A673 (cell line): ENCODE data around the gene CFAP20DC. TPM values are rescaled to one million over a fixed set of nuclear protein-coding genes. Genes with fewer than 3 reads are reported as not detected.

Source experiments
- BruUV-seq: library from RNA; stranded (reverse); fragments of 400-500 nt; replicated peaks from 2 replicates; lab custom pipeline; 2021; lab: Mats Ljungman, UMichigan
- CTCF ChIA-PET: fragments of 300-600 bp; sonication (Branson Sonifier 250); formaldehyde crosslinking; loops from one replicate; lab custom pipeline; 2022; ENCODE audit warnings: antibody characterized with exemption; lab: Charles Lee
- POLR2A ChIA-PET: fragments of 300-600 bp; sonication (Branson Sonifier 250); formaldehyde crosslinking; loops from one replicate; lab custom pipeline; 2022; ENCODE audit warnings: antibody characterized with exemption; ENCODE audit not compliant: low non-redundant PET; lab: Charles Lee
- DNase-seq: peaks from one replicate; pipeline ENCODE4 v3.0.0-alpha.2; 2015; ENCODE audit warnings: low spot score
- H3K27ac ChIP-seq: fragments of 200-600 bp; sonication (generic); 2 replicates; pipeline ENCODE4 v1.5.1; 2016; ENCODE audit warnings: mixed run types, low read depth, mild to moderate bottlenecking, mixed read lengths, antibody characterized with exemption, low read length; ENCODE audit not compliant: poor library complexity, severe bottlenecking
- H3K27me3 ChIP-seq: fragments of 200-600 bp; sonication (generic); replicated peaks from 2 replicates; pipeline ENCODE4 v1.6.1; 2017; ENCODE audit warnings: mixed run types, low read depth, mild to moderate bottlenecking, mixed read lengths, antibody characterized with exemption, low read length; ENCODE audit not compliant: insufficient read depth, poor library complexity
- H3K36me3 ChIP-seq: fragments of 200-600 bp; sonication (generic); 2 replicates; pipeline ENCODE4 v1.6.1; 2016; ENCODE audit warnings: mixed run types, mild to moderate bottlenecking, mixed read lengths, antibody characterized with exemption, low read length; ENCODE audit not compliant: insufficient read depth, poor library complexity, severe bottlenecking
- H3K4me1 ChIP-seq: fragments of 200-600 bp; sonication (generic); 2 replicates; pipeline ENCODE4 v1.6.1; 2017; ENCODE audit warnings: mixed run types, mild to moderate bottlenecking, mixed read lengths, antibody characterized with exemption, low read length; ENCODE audit not compliant: insufficient read depth, poor library complexity, severe bottlenecking
- H3K4me3 ChIP-seq: fragments of 200-600 bp; sonication (generic); 2 replicates; pipeline ENCODE4 v1.5.1; 2016; ENCODE audit warnings: low read depth, mixed run types, mild to moderate bottlenecking, mixed read lengths, low read length; ENCODE audit not compliant: poor library complexity, severe bottlenecking
- H3K9me3 ChIP-seq: fragments of 200-600 bp; sonication (generic); 2 replicates; pipeline ENCODE4 v1.6.1; 2016; ENCODE audit warnings: mixed run types, low read depth, mild to moderate bottlenecking, mixed read lengths, antibody characterized with exemption, low read length; ENCODE audit not compliant: poor library complexity, severe bottlenecking
- CTCF ChIP-seq: fragments of 300-800, 200-600 bp; sonication (generic); conservative IDR thresholded peaks from 2 replicates; pipeline ENCODE4 v1.5.1; 2017; ENCODE audit warnings: low read depth, mild to moderate bottlenecking, antibody characterized with exemption, low read length, moderate library complexity, mixed read lengths
- EZH2 ChIP-seq: fragments of 200-600 bp; sonication (generic); IDR thresholded peaks from 2 replicates; pipeline ENCODE4 v1.6.1; 2017; ENCODE audit warnings: borderline replicate concordance, low read depth, mild to moderate bottlenecking, mixed read lengths, antibody characterized with exemption, low read length; ENCODE audit not compliant: poor library complexity, severe bottlenecking
- intact Hi-C: fragments of 100-400 bp; cut with micrococcal nuclease; formaldehyde crosslinking; loops from one replicate; pipeline ENCODE4 v1.10.0; 2022; ENCODE audit not compliant: unreplicated experiment
- total RNA-seq: library from RNA; stranded (reverse); gene quantifications from 2 replicates; pipeline ENCODE4 v1.2.3, GENCODE V29; 2021

The CFAP20DC gene
- total RNA-seq, 1 experiment from 2014 or later = 1.3 TPM

GRCh38 chr3:58783845-58784244 lies 266.0 kb downstream of the CFAP20DC start:
- no peaks in the 10 kb centered on the region for H3K36me3 ChIP-seq
- no peaks in the 10 kb centered on the region for H3K4me1 ChIP-seq
- CTCF ChIA-PET = no interaction called here
- no peak for DNase-seq
- no TSS peak for BruUV-seq
- no peak overlapping the region for H3K4me3 ChIP-seq
- POLR2A ChIA-PET = no interaction called here
- H3K27ac ChIP-seq = no peak overlapping the region
- TF ChIP-seq EZH2 (no peak), CTCF (no peak)
- intact Hi-C loops = no loop called here
- no peaks in the 10 kb centered on the region for H3K27me3 ChIP-seq
- peaks cover 9% of the 10 kb centered on the region for H3K9me3 ChIP-seq

- no peak for DNase-seq
- H3K27ac ChIP-seq = no peak overlapping the region
- CTCF ChIA-PET = no interaction called here
- intact Hi-C loops = no loop called here
- no peaks in the 10 kb centered on the region for H3K36me3 ChIP-seq
- no peaks in the 10 kb centered on the region for H3K27me3 ChIP-seq
- H3K4me1 ChIP-seq = no peaks in the 10 kb centered on the region
- no TSS peak for BruUV-seq
- no peak for TF ChIP-seq CTCF
- no peak for TF ChIP-seq EZH2
- H3K9me3 ChIP-seq = peaks cover 9% of the 10 kb centered on the region
- H3K4me3 ChIP-seq = no peak overlapping the region
- POLR2A ChIA-PET = no interaction called here
Measured at GRCh38 chr3:58779934-58780333, 269.9 kb downstream of the CFAP20DC start.

- no peak for DNase-seq
- Histone ChIP-seq H3K4me3 (no peak overlapping the region), H3K27ac (no peak overlapping the region), H3K27me3 (no peaks in the 10 kb centered on the region), H3K4me1 (no peaks in the 10 kb centered on the region), H3K36me3 (no peaks in the 10 kb centered on the region), H3K9me3 (peaks cover 9% of the 10 kb centered on the region)
- BruUV-seq = no TSS peak
- no peak for TF ChIP-seq EZH2
- no peak for TF ChIP-seq CTCF
- POLR2A ChIA-PET = no interaction called here
- intact Hi-C loops = no loop called here
- CTCF ChIA-PET = no interaction called here
Measured at GRCh38 chr3:58776231-58776630, 273.6 kb downstream of the CFAP20DC start.
